Activated CD4-positive, CD25-positive, alpha-beta regulatory T cell treated with anti-CD3 and anti-CD28 coated beads, Interleukin-2, amount 50 U/mL, for 72 hours (primary cell): ENCODE data around the gene RNPEPL1.

ENCODE experiments used
- DNase-seq: peaks from one replicate; pipeline ENCODE4 v3.0.0; 2021

Gene RNPEPL1

GRCh38 chr2:240565333-240566202 lies 2.7 kb upstream of the RNPEPL1 start:
- DNase-seq = peak; percentile 84

- DNase-seq = peak; percentile 93
These were observed 1.8 kb upstream of the RNPEPL1 start for GRCh38 chr2:240566203-240567136.

- DNase-seq = peak; percentile 44
These were observed 980 bp upstream of the RNPEPL1 start for GRCh38 chr2:240567137-240567871.

GRCh38 chr2:240568678-240569522 lies 616 bp downstream of the RNPEPL1 start:
- DNase-seq = peak; percentile 66

GRCh38 chr2:240569523-240569997 lies 1.3 kb downstream of the RNPEPL1 start:
- no peak for DNase-seq

- DNase-seq = peak; percentile 30
These were observed 1.8 kb downstream of the RNPEPL1 start for GRCh38 chr2:240569998-240570530.

GRCh38 chr2:240570531-240571313 lies 2.4 kb downstream of the RNPEPL1 start:
- peak; percentile 25 for DNase-seq

GRCh38 chr2:240571314-240571973 lies 3.2 kb downstream of the RNPEPL1 start:
- peak; percentile 27 for DNase-seq

GRCh38 chr2:240572141-240573031 lies 4.1 kb downstream of the RNPEPL1 start:
- peak; percentile 28 for DNase-seq

- peak; percentile 25 for DNase-seq
These were observed 4.8 kb downstream of the RNPEPL1 start for GRCh38 chr2:240573071-240573515.

- no peak for DNase-seq
These were observed 5.5 kb downstream of the RNPEPL1 start for GRCh38 chr2:240573516-240574385.

GRCh38 chr2:240574386-240575100 lies 6.3 kb downstream of the RNPEPL1 start:
- no peak for DNase-seq

- DNase-seq = no peak
These were observed 7.0 kb downstream of the RNPEPL1 start for GRCh38 chr2:240575101-240575965.

- DNase-seq = no peak
These were observed 7.8 kb downstream of the RNPEPL1 start for GRCh38 chr2:240576036-240576435.

GRCh38 chr2:240576436-240577205 lies 8.3 kb downstream of the RNPEPL1 start:
- no peak for DNase-seq
